ENCODE data around the gene CRTC1. TPM values are rescaled to one million over a fixed set of nuclear protein-coding genes. Genes with fewer than 3 reads are reported as not detected.

The CRTC1 gene
- total and polyA plus RNA-seq, 11 donors, result 3.8 to 10.2 (median 7.2) TPM

- Histone ChIP-seq H3K36me3 (peaks cover 0 to 11% (median 0%) of the 10 kb centered on the region in 9 donors), H3K27me3 (no peaks in the 10 kb centered on the region), H3K27ac (no peak overlapping the region), H3K9me3 (no peaks in the 10 kb centered on the region), H3K4me3 (no peak overlapping the region), H3K4me1 (peaks cover 0 to 20% (median 12%) of the 10 kb centered on the region in 12 donors)
- TF ChIP-seq POLR2A (IDR thresholded peaks at IDR 0.05) (no peak), CTCF (IDR thresholded peaks at IDR 0.05) (no peak)
- ATAC-seq (no peak), DNase-seq (no peak)
- 92 to 96% (median 93%) methylated on average over 8 of the region's 8 CpGs for WGBS, 4 donors
- intact Hi-C loops (cut with DNase I), result no loop called here
These were observed 81.7 kb downstream of the CRTC1 start for GRCh38 chr19:18765224-18765623.

GRCh38 chr19:18768046-18768771, 84.7 kb downstream of the CRTC1 start:
- ATAC-seq (no peak), DNase-seq (peak in 1 of 5 donors; percentile 13)
- Histone ChIP-seq H3K27ac (no peak overlapping the region), H3K4me3 (no peak overlapping the region), H3K4me1 (peaks cover 0 to under 1% (median 0%) of the 10 kb centered on the region in 12 donors), H3K27me3 (no peaks in the 10 kb centered on the region), H3K36me3 (peaks cover 0 to 11% (median 0%) of the 10 kb centered on the region in 9 donors), H3K9me3 (no peaks in the 10 kb centered on the region)
- intact Hi-C loops (cut with DNase I), result no loop called here
- no peak for TF ChIP-seq CTCF (IDR thresholded peaks at IDR 0.05)
- TF ChIP-seq POLR2A (IDR thresholded peaks at IDR 0.05), result no peak
- 69 to 86% (median 74%) methylated on average over 22 to 30 of the region's 30 CpGs for WGBS, 4 donors

DNA sequence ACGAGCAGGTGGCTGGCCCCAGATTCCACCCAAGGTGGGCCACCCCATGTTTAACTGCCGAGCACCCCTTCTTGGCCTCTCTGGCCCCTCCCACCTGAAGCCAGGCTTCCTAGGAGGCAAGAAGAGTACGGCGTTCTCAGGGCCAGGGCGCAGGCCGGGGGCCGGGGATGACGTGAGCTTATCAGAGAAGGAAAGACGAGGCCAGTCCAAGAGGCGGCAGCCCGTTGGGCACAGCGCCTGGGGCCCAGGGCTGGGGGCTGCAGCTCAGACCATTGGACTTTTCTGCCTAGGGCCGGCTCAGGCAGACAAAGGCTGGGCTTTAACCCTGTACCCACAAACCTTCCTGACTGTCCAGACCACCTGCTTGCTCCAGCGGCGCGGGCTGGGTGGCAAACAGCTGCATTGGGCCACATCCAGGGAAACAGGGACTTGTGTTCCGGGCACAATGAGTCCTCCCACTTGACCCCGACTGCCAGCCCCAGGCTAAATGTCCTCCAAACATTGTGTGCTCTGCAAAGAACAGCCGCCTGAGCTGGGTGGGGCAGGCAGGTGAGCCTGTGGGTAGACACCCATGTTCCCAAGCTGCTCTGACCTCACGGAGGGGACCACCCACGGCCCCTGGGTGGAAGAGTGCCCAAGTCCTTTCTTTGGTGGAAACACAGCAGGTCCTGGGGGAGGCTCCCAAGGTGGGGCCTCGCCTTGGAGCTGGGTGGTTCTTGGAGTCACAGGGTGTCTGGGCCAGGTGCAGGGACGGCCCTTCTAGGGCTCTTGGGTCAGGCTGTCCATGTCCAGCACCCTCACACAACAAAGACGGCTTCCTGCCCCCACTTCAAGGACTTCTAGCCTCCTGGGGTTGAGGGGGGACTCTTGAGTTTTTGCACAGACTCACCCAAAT, 85.8 kb downstream of the CRTC1 start:
- no peak for ATAC-seq
- 90 to 92% (median 91%) methylated on average over 18 to 24 of the region's 24 CpGs for WGBS, 4 donors
- Histone ChIP-seq H3K36me3 (peaks cover 0 to 11% (median 0%) of the 10 kb centered on the region in 9 donors), H3K27ac (no peak overlapping the region), H3K27me3 (no peaks in the 10 kb centered on the region), H3K4me3 (no peak overlapping the region), H3K4me1 (no peaks in the 10 kb centered on the region), H3K9me3 (no peaks in the 10 kb centered on the region)
- TF ChIP-seq POLR2A (IDR thresholded peaks at IDR 0.05) (no peak), CTCF (IDR thresholded peaks at IDR 0.05) (no peak)
- intact Hi-C loops (cut with DNase I), result no loop called here
- DNase-seq, result no peak

GRCh38 chr19:18769989-18770528, 86.6 kb downstream of the CRTC1 start:
- no peak for ATAC-seq
- peaks cover 0 to 11% (median 0%) of the 10 kb centered on the region in 9 donors for H3K36me3 ChIP-seq
- WGBS, 4 donors, result 92 to 96% (median 95%) methylated on average over 11 to 15 of the region's 15 CpGs
- H3K27me3 ChIP-seq, result no peaks in the 10 kb centered on the region
- no peak for DNase-seq
- TF ChIP-seq CTCF (IDR thresholded peaks at IDR 0.05), result no peak
- no peak for TF ChIP-seq POLR2A (IDR thresholded peaks at IDR 0.05)
- intact Hi-C loops (cut with DNase I), result no loop called here
- H3K27ac ChIP-seq, result no peak overlapping the region
- H3K4me1 ChIP-seq, result no peaks in the 10 kb centered on the region
- H3K4me3 ChIP-seq, result no peak overlapping the region
- H3K9me3 ChIP-seq, result no peaks in the 10 kb centered on the region

All from heart left ventricle (tissue), 16 donors.